HG02840 (cell line): ENCODE results near the gene SLC35F3.

ENCODE experiments used
- ATAC-seq: cut with Tn5 transposase; IDR thresholded peaks from one replicate; pipeline ENCODE4 v1.9.1; 2021; ENCODE audit warnings: mild to moderate bottlenecking, moderate library complexity, moderate number of reproducible peaks; ENCODE audit not compliant: unreplicated experiment, low FRiP score

The SLC35F3 gene

DNA sequence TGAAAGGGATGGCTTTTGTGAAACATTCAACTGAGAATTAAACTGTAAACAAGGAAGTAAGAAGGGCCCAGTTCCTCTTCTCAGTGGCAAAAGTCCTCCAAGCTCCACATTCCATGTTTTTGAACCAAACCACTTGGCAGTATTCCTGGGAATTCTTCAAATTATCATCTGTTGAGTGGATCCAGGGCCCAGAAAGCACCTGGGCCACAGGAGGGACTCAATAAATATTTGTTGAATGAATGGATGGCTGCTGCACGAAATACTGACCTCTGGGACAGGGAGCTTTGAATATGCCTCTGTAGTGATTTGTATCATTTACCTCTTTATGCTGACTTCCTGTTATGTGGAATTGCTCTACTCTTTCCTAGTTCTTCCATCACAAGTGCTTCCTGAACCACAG lies 4.7 kb downstream of the SLC35F3 start:
- ATAC-seq = no peak

DNA sequence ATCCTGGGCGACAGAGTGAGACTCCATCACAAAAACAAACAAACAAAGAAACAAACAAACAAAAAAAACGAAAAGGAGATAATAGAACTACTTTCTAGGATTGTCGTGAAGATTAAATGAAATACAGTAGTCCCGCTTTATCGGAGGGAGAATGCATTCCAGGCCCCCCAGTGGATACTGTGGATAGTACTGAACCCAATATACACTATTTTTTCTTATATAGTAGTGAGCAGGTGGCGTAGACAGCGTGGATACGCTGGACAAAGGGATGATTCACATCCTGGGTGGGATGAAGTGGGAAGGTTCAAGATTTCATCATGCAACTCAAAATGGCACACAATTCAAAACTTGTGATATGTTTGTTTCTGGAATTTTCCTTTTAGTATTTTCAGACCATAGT lies 8.0 kb downstream of the SLC35F3 start:
- no peak for ATAC-seq

GRCh38 chr1:233912909-233913308 lies 8.4 kb downstream of the SLC35F3 start:
- ATAC-seq = no peak

DNA sequence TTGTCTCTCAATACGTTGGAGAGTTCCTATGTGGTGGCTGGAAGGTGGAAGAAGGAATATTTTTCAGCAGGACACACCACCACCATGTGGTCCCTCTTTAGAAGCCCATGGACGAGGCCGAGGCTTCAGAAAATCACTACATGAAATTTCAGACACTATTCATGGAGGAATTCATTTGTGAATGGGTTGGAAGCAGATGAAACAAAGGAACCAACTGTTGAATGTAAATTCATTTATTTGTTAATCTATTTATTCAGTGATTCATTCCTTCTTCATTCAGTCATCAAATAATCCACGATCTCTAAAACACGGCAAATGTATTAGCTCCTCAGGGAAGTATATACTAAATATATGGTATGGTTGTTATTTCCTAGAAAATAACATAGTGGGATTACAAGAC lies 12.2 kb downstream of the SLC35F3 start:
- no peak for ATAC-seq

GRCh38 chr1:233919786-233920185 lies 15.3 kb downstream of the SLC35F3 start:
- no peak for ATAC-seq

- ATAC-seq = no peak
These were observed 23.6 kb downstream of the SLC35F3 start for GRCh38 chr1:233928123-233928522.

GRCh38 chr1:233933339-233933738 lies 28.9 kb downstream of the SLC35F3 start:
- ATAC-seq = no peak

DNA sequence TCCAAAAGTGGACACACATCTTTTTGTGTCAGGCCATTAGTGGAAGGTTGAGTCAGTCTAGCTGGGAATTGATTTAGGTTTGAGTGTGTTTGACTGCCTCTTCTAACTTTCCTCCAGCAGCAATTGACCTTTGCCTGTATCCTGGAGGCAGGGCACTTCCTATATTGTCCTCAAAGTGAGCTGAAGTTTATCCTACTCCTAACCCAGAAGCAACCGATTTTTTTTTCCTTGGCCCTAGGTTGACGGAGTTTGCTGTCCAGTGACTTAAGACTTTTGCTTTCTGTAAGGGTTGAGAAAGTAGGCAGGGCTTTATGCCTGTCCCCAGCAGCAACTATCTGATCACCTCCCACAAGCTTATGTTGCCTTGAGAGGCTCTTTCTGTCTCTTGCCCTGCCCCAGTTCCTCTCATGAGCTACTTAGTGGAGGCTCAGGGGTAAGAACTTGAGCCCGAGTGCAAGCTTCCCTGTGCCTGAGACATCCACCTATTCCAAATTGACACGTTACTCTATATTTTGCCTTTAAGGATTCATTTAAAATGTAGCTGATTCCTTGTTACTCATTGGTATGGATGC lies 30.9 kb downstream of the SLC35F3 start:
- no peak for ATAC-seq

DNA sequence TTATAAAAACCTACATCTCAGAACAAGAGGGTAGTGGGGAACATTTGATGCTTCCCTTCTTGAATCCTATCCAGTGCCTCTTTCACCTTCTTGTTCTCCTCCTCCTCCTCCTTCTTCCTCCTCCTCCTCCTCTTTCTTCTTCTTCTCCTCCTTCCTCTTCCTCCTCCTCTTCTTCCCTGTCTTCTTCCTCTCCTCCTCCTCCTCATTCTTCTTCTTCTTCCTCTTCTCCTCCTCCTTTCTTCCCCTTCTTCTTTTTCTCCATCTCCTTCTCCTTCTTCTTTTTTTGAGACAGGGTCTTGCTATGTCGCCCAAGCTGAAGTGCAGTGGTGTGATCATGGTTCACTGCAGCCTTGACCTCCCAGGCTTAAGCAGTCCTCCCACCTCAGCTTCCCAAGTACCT lies 31.9 kb downstream of the SLC35F3 start:
- no peak for ATAC-seq

DNA sequence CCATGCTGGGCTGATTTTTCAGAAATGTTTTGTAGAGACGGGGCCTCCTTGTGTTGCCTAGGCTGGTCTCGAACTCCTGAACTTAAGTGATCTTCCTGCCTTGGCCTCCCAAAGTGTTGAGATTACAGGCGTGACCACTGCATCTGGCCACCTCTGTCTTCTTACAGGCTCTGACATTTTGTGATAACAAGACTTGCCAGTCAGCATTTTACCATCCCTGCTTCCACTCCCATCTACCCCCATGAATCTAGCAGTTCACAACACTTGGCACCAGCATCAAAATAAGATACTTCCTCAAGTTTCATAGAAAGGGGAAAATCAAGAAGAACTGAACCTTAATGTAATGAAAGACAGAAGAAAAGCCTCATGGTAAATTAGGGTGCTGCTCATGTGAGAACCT lies 32.4 kb downstream of the SLC35F3 start:
- ATAC-seq = no peak

DNA sequence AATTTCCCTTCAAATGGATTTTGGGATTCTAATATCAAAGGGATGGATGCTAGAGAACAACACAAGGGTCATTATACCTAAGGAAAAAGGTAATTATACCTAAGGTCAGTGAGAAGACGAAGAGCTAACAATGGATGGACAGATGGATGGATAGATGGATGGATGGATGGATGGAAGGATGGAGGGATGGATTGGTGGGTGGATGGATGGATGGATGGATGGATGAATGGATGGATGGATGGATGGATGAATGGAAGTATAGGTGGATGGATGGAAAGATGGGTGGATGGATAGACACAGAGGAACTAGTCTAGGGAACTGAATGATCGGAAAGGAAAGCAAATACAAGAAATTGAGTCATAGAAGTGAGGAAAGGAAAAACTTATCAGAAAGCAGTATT lies 34.0 kb downstream of the SLC35F3 start:
- ATAC-seq = no peak

GRCh38 chr1:233939451-233939850 lies 35.0 kb downstream of the SLC35F3 start:
- no peak for ATAC-seq

DNA sequence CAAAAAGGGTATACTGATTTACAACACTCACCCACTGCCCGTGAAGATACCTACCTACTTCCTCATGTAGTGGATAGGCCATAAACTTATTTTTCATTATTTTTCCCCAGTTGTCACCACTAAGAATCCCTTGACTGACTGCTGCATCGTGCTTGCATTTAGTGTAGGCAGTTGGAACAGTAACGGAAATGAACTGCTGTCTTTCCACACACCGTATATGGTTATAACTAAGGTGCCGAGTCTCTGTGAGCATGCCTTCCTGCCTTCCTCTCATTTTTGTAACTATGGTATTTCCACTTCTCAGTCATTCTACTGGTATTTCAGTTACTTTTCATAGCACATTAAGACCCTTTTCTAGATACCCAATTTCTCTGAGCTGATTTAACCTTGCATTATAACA lies 36.4 kb downstream of the SLC35F3 start:
- ATAC-seq = no peak

- no peak for ATAC-seq
These were observed 40.1 kb downstream of the SLC35F3 start for GRCh38 chr1:233944601-233945000.

DNA sequence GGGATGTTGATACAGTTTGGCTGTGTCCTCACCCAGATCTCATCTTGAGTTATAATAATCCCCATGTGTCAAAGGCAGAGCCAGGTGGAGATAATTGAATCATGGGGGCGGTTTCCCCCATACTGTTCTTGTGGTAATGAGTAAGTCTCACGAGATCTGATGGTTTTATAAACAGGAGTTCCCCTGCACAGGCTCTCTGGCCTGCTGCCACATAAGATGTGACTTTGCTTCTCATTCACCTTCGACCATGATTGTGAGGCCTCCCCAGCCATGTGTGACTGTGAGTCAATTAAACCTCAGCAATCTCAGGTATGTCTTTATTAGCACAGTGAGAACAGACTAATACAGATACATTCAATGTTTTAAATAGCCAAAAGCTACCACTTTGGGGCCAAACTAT lies 41.1 kb downstream of the SLC35F3 start:
- ATAC-seq = no peak

DNA sequence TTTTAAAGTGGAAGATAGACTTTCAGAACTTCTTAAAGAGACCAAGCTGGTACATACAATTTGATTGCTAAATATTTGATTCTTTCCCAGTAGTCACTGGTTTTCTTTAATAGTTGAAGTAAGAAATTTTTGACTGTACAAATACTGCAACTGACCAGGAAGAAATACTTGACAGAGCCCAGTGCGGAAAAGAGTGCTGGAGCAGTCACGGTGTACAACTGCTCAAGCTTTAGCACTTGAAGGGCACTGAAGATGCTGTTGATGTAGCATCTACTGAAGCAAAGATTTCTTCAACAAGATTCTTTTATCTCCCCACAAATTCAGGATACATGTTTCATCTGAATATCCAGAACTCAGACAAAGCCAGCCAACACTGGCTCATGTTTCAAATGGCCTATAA lies 41.5 kb downstream of the SLC35F3 start:
- no peak for ATAC-seq

- no peak for ATAC-seq
These were observed 42.2 kb downstream of the SLC35F3 start for GRCh38 chr1:233946724-233947123.

DNA sequence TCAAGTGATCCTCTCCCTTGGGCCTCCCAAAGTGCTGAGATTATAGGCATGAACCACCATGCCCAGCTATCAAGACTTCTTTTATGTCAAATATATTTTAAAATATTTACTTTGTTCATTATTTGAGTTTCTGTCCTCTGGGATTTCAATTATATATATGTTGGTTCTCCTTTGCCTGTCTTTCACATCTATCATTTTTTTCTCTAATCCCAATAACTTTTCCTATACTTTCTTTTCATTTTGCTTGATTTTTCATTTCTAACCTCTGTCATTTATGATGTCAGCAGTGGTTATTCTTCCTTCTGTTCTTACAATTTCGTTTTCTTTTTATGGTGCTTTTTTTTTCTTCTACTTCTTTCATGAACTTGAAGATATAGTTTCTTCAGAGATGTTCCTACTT lies 47.3 kb downstream of the SLC35F3 start:
- ATAC-seq = no peak

GRCh38 chr1:233957691-233958090 lies 53.2 kb downstream of the SLC35F3 start:
- ATAC-seq = no peak

GRCh38 chr1:233959102-233959501 lies 54.6 kb downstream of the SLC35F3 start:
- no peak for ATAC-seq

DNA sequence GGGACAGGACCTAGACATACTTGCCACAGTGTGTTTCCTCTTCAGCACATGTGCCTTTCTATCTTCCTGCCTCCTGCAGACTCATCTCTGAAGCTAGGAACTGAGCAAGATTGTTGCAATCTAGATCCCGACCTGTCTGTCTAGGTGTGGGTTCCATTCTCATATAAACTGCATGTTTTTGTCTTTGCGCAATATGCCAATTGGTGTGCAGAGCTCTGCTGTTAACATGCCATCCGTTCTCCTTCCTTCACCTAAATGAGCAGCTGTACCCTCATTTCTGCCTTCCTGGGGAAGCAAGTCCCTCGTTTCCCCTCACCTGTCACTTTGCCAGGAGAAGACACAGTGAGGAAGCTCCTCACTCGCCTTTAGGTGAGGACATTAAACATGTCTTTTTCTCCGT lies 55.5 kb downstream of the SLC35F3 start:
- no peak for ATAC-seq

DNA sequence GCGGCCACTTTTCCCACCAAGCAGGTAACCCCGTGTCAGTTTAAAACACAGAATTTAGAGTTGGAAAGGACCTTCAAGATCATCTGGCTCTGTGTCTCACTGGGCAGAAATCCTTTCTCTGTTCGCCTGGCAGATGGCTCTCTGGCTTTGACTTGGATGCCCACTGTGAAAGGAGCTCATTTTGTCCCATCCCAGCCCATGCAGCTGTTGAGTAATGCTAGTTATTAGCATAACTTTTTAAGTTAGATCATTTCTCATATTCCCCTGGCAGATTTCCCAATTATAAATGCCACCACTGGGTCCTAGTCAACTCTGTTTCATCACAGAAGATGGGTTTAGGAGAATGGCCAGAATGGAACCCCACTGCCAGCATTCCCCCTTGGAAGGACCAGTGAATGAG lies 55.9 kb downstream of the SLC35F3 start:
- ATAC-seq = no peak

DNA sequence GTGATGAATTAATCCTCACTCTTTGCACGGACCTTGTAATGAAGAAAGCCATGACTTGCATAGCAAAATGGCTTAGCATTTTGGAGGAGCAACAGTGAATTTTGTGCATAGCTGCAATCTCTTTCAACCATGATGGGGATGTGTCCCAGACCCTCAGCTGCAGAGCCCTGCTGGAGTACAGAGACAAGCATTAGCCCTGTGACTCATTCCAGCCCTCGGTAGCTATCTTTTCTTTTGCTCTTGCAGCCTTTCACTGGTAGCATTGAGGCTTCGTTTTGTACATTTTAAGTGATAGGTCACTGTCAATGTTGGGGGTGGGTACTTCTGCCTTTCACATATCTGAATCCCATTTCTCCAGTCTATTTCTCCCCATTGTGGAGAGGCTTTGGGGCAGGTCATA lies 58.4 kb downstream of the SLC35F3 start:
- ATAC-seq = no peak
